SK-N-MC (cell line): Measurements from ENCODE around the gene AURKB.

Experiments
- EZH2 ChIP-seq: fragments of 200-600 bp; sonication (generic); IDR thresholded peaks from one replicate; pipeline ENCODE4 v1.6.1; 2017; ENCODE audit warnings: antibody characterized with exemption
- POLR2AphosphoS5 ChIP-seq: IDR thresholded peaks from 2 replicates; pipeline ENCODE4 v1.6.1; 2012; ENCODE audit warnings: mild to moderate bottlenecking, low read depth, low read length, borderline replicate concordance

GRCh38 chr17:8163978-8164814, 46.2 kb downstream of the AURKB start:
- TF ChIP-seq POLR2AphosphoS5 (no peak), EZH2 (no peak)
